COLO829 (cell line): ENCODE results near the gene NRXN2.
"Not testable (repeated sequence)": the region's sequence is repeated elsewhere in the genome, so short reads cannot be mapped to it uniquely, and the experiment has no call there.

ENCODE experiments used
- DNase-seq: peaks from one replicate; pipeline ENCODE4 v3.0.0; 2012; ENCODE audit warnings: low spot score

NRXN2 gene

GRCh38 chr11:64564947-64565889 is 157.8 kb downstream of the NRXN2 start:
- no peak for DNase-seq

GRCh38 chr11:64564419-64564818 is 158.6 kb downstream of the NRXN2 start:
- no peak for DNase-seq

GRCh38 chr11:64563966-64564365 is 159.0 kb downstream of the NRXN2 start:
- no peak for DNase-seq

- no peak for DNase-seq
These were observed 160.2 kb downstream of the NRXN2 start for GRCh38 chr11:64562723-64563351.

GRCh38 chr11:64561984-64562722 is 160.8 kb downstream of the NRXN2 start:
- no peak for DNase-seq

- DNase-seq = not testable (repeated sequence)
These were observed 161.6 kb downstream of the NRXN2 start for GRCh38 chr11:64561429-64561828.

- no peak for DNase-seq
These were observed 162.1 kb downstream of the NRXN2 start for GRCh38 chr11:64560941-64561340.

GRCh38 chr11:64560139-64560771 is 162.7 kb downstream of the NRXN2 start:
- DNase-seq = no peak

GRCh38 chr11:64559351-64560138 is 163.5 kb downstream of the NRXN2 start:
- no peak for DNase-seq

- DNase-seq = no peak
These were observed 164.1 kb downstream of the NRXN2 start for GRCh38 chr11:64558869-64559268.

GRCh38 chr11:64558065-64558745 is 164.8 kb downstream of the NRXN2 start:
- no peak for DNase-seq

- no peak for DNase-seq
These were observed 166.2 kb downstream of the NRXN2 start for GRCh38 chr11:64556721-64557250.
